ENCODE measurements around the gene GRAMD2A. TPM values are rescaled to one million over a fixed set of nuclear protein-coding genes. Genes with fewer than 3 reads are reported as not detected.

The GRAMD2A gene
- polyA plus RNA-seq, 3 donors: not detected

- H3K4me1 ChIP-seq (ENCODE audit: control insufficient read depth in 1 of 2, insufficient read depth in 2 of 2, low read length in 2 of 2): peaks cover 47 to 58% of the 10 kb centered on the region in 2 donors
- H3K27me3 ChIP-seq (ENCODE audit: control insufficient read depth in 2 of 2, insufficient read depth in 2 of 2, low read length in 2 of 2): no peaks in the 10 kb centered on the region
- H3K9me3 ChIP-seq (replicated peaks in 1 of 2; ENCODE audit: control insufficient read depth in 1 of 2, insufficient read depth in 1 of 2, low read length in 2 of 2): no peaks in the 10 kb centered on the region
- H3K27ac ChIP-seq (ENCODE audit: low read depth in 1 of 2, low read length in 2 of 2): peak overlapping the region; percentile 45 to 82
- peaks cover 69 to 92% of the 10 kb centered on the region in 2 donors for H3K36me3 Mint-ChIP-seq
- H3K4me3 ChIP-seq (replicated peaks in 1 of 3; ENCODE audit: low read depth in 2 of 3, low read length in 3 of 3): peak overlapping the region in 1 of 3 experiments; percentile 26
- H3K27me3 Mint-ChIP-seq (ENCODE audit: low read depth in 3 of 3): no peaks in the 10 kb centered on the region
- DNase-seq: peak in 2 of 3 donors; percentile 37 to 42
- H3K79me2 ChIP-seq (ENCODE audit: insufficient read depth, low read length): peaks cover 100% of the 10 kb centered on the region
- peaks cover 49 to 92% of the 10 kb centered on the region in 2 donors for H3K36me3 ChIP-seq (replicated peaks in 1 of 2; ENCODE audit: control insufficient read depth in 1 of 2, insufficient read depth in 2 of 2, low read length in 2 of 2)
- WGBS (ENCODE audit: insufficient coverage): no CpG with 5 or more reads among the region's 1 CpG
- peaks cover 50% of the 10 kb centered on the region for H3K4me1 Mint-ChIP-seq
- H3K4me3 Mint-ChIP-seq: peak overlapping the region; percentile 43 to 61
- peak overlapping the region; percentile 29 for H3K9ac ChIP-seq (ENCODE audit: insufficient read depth, low read length, poor library complexity, severe bottlenecking)
- peak overlapping the region; percentile 64 to 95 (median 89) for H3K27ac Mint-ChIP-seq
- TF ChIP-seq CTCF (IDR thresholded peaks at IDR 0.05): no peak
- H3K4me2 ChIP-seq (replicated peaks; ENCODE audit: extremely low read depth, low read length, poor library complexity, severe bottlenecking): peak overlapping the region; percentile 56
- H2AFZ ChIP-seq (ENCODE audit: insufficient read depth, low read depth, low read length, poor library complexity, severe bottlenecking): no peak overlapping the region
- no peaks in the 10 kb centered on the region for H3K9me3 Mint-ChIP-seq
- peaks cover 100% of the 10 kb centered on the region for H4K20me1 ChIP-seq (ENCODE audit: insufficient read depth, low read length)
- intact Hi-C loops (cut with micrococcal nuclease): loop anchor here in 1 of 2 donors (5.0 kb wide), 1 partner anchor 37 kb away; no protein-coding TSS in a partner anchor
Measured at GRCh38 chr15:72220687-72221086, 23.1 kb upstream of the GRAMD2A start.

- Histone ChIP-seq H3K36me3 (replicated peaks in 1 of 2; ENCODE audit: control insufficient read depth in 1 of 2, insufficient read depth in 2 of 2, low read length in 2 of 2) (peaks cover 77 to 96% of the 10 kb centered on the region in 2 donors), H2AFZ (ENCODE audit: insufficient read depth, low read depth, low read length, poor library complexity, severe bottlenecking) (no peak overlapping the region), H3K27ac (ENCODE audit: low read depth in 1 of 2, low read length in 2 of 2) (peak overlapping the region in 1 of 2 donors; percentile 54), H3K4me1 (ENCODE audit: control insufficient read depth in 1 of 2, insufficient read depth in 2 of 2, low read length in 2 of 2) (peaks cover 22 to 28% of the 10 kb centered on the region in 2 donors), H3K9me3 (replicated peaks in 1 of 2; ENCODE audit: control insufficient read depth in 1 of 2, insufficient read depth in 1 of 2, low read length in 2 of 2) (no peaks in the 10 kb centered on the region), H3K9ac (ENCODE audit: insufficient read depth, low read length, poor library complexity, severe bottlenecking) (no peak overlapping the region), H3K4me2 (replicated peaks; ENCODE audit: extremely low read depth, low read length, poor library complexity, severe bottlenecking) (no peak overlapping the region), H4K20me1 (ENCODE audit: insufficient read depth, low read length) (peaks cover 100% of the 10 kb centered on the region), H3K4me3 (replicated peaks in 1 of 3; ENCODE audit: low read depth in 2 of 3, low read length in 3 of 3) (no peak overlapping the region), H3K27me3 (ENCODE audit: control insufficient read depth in 2 of 2, insufficient read depth in 2 of 2, low read length in 2 of 2) (no peaks in the 10 kb centered on the region), H3K79me2 (ENCODE audit: insufficient read depth, low read length) (peaks cover 99% of the 10 kb centered on the region)
- TF ChIP-seq CTCF (IDR thresholded peaks at IDR 0.05): no peak
- intact Hi-C loops (cut with micrococcal nuclease): loop anchor here in 1 of 2 donors (5.0 kb wide), 1 partner anchor 40 kb away; no protein-coding TSS in a partner anchor
- no peak for DNase-seq
- H3K4me1 Mint-ChIP-seq: peaks cover 22% of the 10 kb centered on the region
- H3K9me3 Mint-ChIP-seq: no peaks in the 10 kb centered on the region
- no peaks in the 10 kb centered on the region for H3K27me3 Mint-ChIP-seq (ENCODE audit: low read depth in 3 of 3)
- H3K4me3 Mint-ChIP-seq: no peak overlapping the region
- peaks cover 71 to 96% of the 10 kb centered on the region in 2 donors for H3K36me3 Mint-ChIP-seq
- 80% methylated on average over 1 of the region's 4 CpGs for WGBS (ENCODE audit: insufficient coverage)
- H3K27ac Mint-ChIP-seq: peak overlapping the region in 5 of 7 donors; percentile 46 to 90 (median 74)
Measured at GRCh38 chr15:72217216-72217615, 19.6 kb upstream of the GRAMD2A start.
